Hepatocyte (in vitro differentiated cells): ENCODE results near the gene TOP3B. TPM values are rescaled to one million over a fixed set of nuclear protein-coding genes. Genes with fewer than 3 reads are reported as not detected.

Source experiments
- DNase-seq: peaks from one replicate; pipeline ENCODE4 v3.0.0-alpha.2; 2016; ENCODE audit warnings: low spot score
- H2AFZ ChIP-seq: fragments of 200-600 bp; sonication (generic); 2 replicates; pipeline ENCODE4 v1.6.0; 2016; ENCODE audit warnings: antibody characterized with exemption, mild to moderate bottlenecking
- H3K27ac ChIP-seq: fragments of 200-600 bp; sonication (generic); 2 replicates; pipeline ENCODE4 v1.5.1; 2016; ENCODE audit warnings: mild to moderate bottlenecking
- H3K27me3 ChIP-seq: fragments of 200-600 bp; sonication (generic); 2 replicates; pipeline ENCODE4 v1.6.1; 2016
- H3K36me3 ChIP-seq: fragments of 200-600 bp; sonication (generic); replicated peaks from 2 replicates; pipeline ENCODE4 v1.5.1; 2016; ENCODE audit warnings: low read depth; ENCODE audit not compliant: insufficient read depth
- H3K4me1 ChIP-seq: fragments of 200-600 bp; sonication (generic); 2 replicates; pipeline ENCODE4 v1.5.1; 2016; ENCODE audit warnings: mild to moderate bottlenecking, moderate library complexity; ENCODE audit not compliant: insufficient read depth
- H3K4me2 ChIP-seq: fragments of 200-600 bp; sonication (generic); 2 replicates; pipeline ENCODE4 v1.6.0; 2016
- H3K4me3 ChIP-seq: fragments of 200-600 bp; sonication (generic); 2 replicates; pipeline ENCODE4 v1.5.1; 2016; ENCODE audit warnings: mild to moderate bottlenecking
- H3K79me2 ChIP-seq: fragments of 200-600 bp; sonication (generic); 2 replicates; pipeline ENCODE4 v1.6.0; 2017; ENCODE audit warnings: mild to moderate bottlenecking
- H3K9me2 ChIP-seq: fragments of 200-600 bp; sonication (generic); replicated peaks from 2 replicates; pipeline ENCODE4 v1.6.0; 2017; ENCODE audit warnings: mild to moderate bottlenecking; ENCODE audit not compliant: insufficient read depth
- H3K9me3 ChIP-seq: fragments of 200-600 bp; sonication (generic); 2 replicates; pipeline ENCODE4 v1.5.1; 2016; ENCODE audit warnings: low read depth, mild to moderate bottlenecking
- H4K20me1 ChIP-seq: fragments of 200-600 bp; sonication (generic); 2 replicates; pipeline ENCODE4 v1.6.0; 2016; ENCODE audit warnings: mild to moderate bottlenecking; ENCODE audit not compliant: insufficient read depth, poor library complexity, severe bottlenecking
- EZH2 ChIP-seq: fragments of 200-600 bp; sonication (generic); IDR thresholded peaks from 2 replicates; pipeline ENCODE4 v1.6.1; 2016; ENCODE audit warnings: antibody characterized with exemption, mild to moderate bottlenecking, borderline replicate concordance
- EZH2phosphoT487 ChIP-seq: fragments of 200-600 bp; sonication (generic); IDR thresholded peaks from one replicate; pipeline ENCODE4 v1.6.1; 2018; ENCODE audit warnings: antibody characterized with exemption, mild to moderate bottlenecking, low read depth, moderate library complexity; ENCODE audit not compliant: unreplicated experiment, severe bottlenecking
- WGBS: methylation state at CpG from one replicate; pipeline ENCODE4 v1.1.6; 2016; ENCODE audit warnings: low lambda C conversion rate; ENCODE audit errors: missing lambda C conversion rate; 5-methylcytosine and 5-hydroxymethylcytosine counted together
- polyA plus RNA-seq: library from polyadenylated mRNA; unstranded; fragments of >200 nt; fragmentation: Nextera tagmentation; extraction: Ambion mirVana; gene quantifications from 2 replicates; pipeline ENCODE4 v1.2.1, GENCODE V29; 2016
- total RNA-seq: library from RNA; depleted of rRNA; stranded (reverse); fragments of >200 nt; gene quantifications from 2 replicates; pipeline ENCODE4 v1.2.3, GENCODE V29; 2014
- TF ChIP-seq, protein P1 (sequence below): fragments of 200-600 bp; sonication (generic); IDR thresholded peaks from 2 replicates; pipeline ENCODE4 v1.5.1; 2016; ENCODE audit warnings: antibody characterized with exemption, mild to moderate bottlenecking; ENCODE audit not compliant: poor library complexity

The TOP3B gene
- total and polyA plus RNA-seq, 2 experiments from 2014 or later, result 26.6 to 30.8 TPM

DNA sequence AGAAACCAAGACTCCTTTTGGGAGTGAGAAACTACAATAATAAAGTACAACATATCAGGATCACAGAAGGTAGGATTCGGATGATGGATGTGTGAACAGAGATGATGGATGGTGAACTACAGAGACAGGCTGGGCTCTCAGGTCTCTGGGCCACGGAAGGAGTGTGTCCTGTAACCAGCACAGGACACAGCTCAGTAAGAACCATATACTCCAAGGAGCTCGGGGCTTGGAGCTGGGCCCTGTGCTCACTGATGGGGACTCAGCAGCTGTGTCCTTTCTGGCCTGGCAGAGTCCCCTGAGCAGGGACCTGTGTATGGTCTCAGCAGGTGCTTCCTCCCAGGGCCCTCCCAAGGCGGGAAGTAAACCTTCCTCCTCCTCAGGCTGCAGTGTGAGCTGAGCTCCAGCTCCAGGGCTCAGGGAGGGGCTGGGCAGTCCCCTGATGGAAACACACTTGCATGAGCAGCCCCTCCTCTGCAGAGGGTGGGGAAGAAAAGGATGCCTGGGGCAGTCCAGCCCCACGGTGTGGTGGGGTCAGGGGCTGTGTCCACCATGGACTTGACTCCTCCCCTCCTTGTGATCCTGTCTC lies 39.8 kb upstream of the TOP3B start:
- no peaks in the 10 kb centered on the region for H4K20me1 ChIP-seq
- H3K36me3 ChIP-seq, result no peaks in the 10 kb centered on the region
- no peak overlapping the region for H2AFZ ChIP-seq
- no peak overlapping the region for H3K4me3 ChIP-seq
- no peak overlapping the region for H3K27ac ChIP-seq
- H3K4me2 ChIP-seq, result no peak overlapping the region
- H3K79me2 ChIP-seq, result no peaks in the 10 kb centered on the region
- H3K9me3 ChIP-seq, result no peaks in the 10 kb centered on the region
- H3K27me3 ChIP-seq, result no peaks in the 10 kb centered on the region
- no peaks in the 10 kb centered on the region for H3K9me2 ChIP-seq
- WGBS, result 65% methylated on average over 5 of the region's 5 CpGs
- no peaks in the 10 kb centered on the region for H3K4me1 ChIP-seq
- DNase-seq, result no peak
- no peak for TF ChIP-seq EZH2phosphoT487
- TF ChIP-seq EZH2, result no peak
- TF ChIP-seq, protein P1, sequence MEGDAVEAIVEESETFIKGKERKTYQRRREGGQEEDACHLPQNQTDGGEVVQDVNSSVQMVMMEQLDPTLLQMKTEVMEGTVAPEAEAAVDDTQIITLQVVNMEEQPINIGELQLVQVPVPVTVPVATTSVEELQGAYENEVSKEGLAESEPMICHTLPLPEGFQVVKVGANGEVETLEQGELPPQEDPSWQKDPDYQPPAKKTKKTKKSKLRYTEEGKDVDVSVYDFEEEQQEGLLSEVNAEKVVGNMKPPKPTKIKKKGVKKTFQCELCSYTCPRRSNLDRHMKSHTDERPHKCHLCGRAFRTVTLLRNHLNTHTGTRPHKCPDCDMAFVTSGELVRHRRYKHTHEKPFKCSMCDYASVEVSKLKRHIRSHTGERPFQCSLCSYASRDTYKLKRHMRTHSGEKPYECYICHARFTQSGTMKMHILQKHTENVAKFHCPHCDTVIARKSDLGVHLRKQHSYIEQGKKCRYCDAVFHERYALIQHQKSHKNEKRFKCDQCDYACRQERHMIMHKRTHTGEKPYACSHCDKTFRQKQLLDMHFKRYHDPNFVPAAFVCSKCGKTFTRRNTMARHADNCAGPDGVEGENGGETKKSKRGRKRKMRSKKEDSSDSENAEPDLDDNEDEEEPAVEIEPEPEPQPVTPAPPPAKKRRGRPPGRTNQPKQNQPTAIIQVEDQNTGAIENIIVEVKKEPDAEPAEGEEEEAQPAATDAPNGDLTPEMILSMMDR, result no peak

GRCh38 chr22:22021162-22021750 lies 38.7 kb upstream of the TOP3B start:
- Histone ChIP-seq H3K27ac (no peak overlapping the region), H4K20me1 (no peaks in the 10 kb centered on the region), H3K4me1 (no peaks in the 10 kb centered on the region), H3K9me2 (no peaks in the 10 kb centered on the region), H3K36me3 (no peaks in the 10 kb centered on the region), H2AFZ (no peak overlapping the region), H3K27me3 (no peaks in the 10 kb centered on the region), H3K4me3 (no peak overlapping the region), H3K9me3 (no peaks in the 10 kb centered on the region), H3K79me2 (no peaks in the 10 kb centered on the region), H3K4me2 (no peak overlapping the region)
- no peak for DNase-seq
- 25% methylated on average over 1 of the region's 1 CpG for WGBS
- no peak for TF ChIP-seq EZH2
- TF ChIP-seq EZH2phosphoT487, result no peak
- TF ChIP-seq, protein P1, result no peak

DNA sequence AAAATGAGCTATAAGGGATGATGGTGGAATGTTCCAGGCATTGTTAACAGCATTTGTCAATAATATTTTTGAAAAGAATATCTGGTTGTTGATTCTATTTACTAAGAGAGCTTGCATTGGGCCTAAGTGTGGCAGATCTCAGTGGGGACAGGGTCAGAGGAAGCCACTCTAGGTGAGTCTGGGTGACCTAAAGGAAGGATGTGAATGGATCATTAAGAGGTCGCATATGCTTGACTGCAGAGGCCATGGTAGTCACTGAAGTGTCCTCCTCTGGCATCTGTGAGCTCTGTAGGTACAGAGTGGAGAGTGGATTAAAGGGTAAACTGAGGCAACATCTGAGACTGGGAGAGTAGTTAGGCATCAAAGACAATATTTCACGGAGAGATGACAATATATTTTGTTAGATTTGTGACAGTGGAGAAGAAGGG lies 37.9 kb upstream of the TOP3B start:
- no peaks in the 10 kb centered on the region for H3K79me2 ChIP-seq
- H4K20me1 ChIP-seq, result no peaks in the 10 kb centered on the region
- H3K4me1 ChIP-seq, result no peaks in the 10 kb centered on the region
- H3K9me2 ChIP-seq, result no peaks in the 10 kb centered on the region
- no peaks in the 10 kb centered on the region for H3K9me3 ChIP-seq
- no peaks in the 10 kb centered on the region for H3K36me3 ChIP-seq
- H3K4me2 ChIP-seq, result no peak overlapping the region
- H3K27ac ChIP-seq, result no peak overlapping the region
- no peak for DNase-seq
- no peak overlapping the region for H3K4me3 ChIP-seq
- 96% methylated on average over 2 of the region's 2 CpGs for WGBS
- TF ChIP-seq EZH2phosphoT487 (no peak), EZH2 (no peak)
- H2AFZ ChIP-seq, result no peak overlapping the region
- no peaks in the 10 kb centered on the region for H3K27me3 ChIP-seq

- no peak for TF ChIP-seq EZH2phosphoT487
- no peak for TF ChIP-seq EZH2
- TF ChIP-seq, protein P1, result no peak
- Histone ChIP-seq H3K36me3 (no peaks in the 10 kb centered on the region), H4K20me1 (no peaks in the 10 kb centered on the region), H3K27me3 (no peaks in the 10 kb centered on the region), H3K27ac (no peak overlapping the region), H3K4me1 (no peaks in the 10 kb centered on the region), H3K79me2 (no peaks in the 10 kb centered on the region), H3K4me2 (no peak overlapping the region), H3K4me3 (no peak overlapping the region), H3K9me3 (no peaks in the 10 kb centered on the region), H3K9me2 (no peaks in the 10 kb centered on the region), H2AFZ (no peak overlapping the region)
- WGBS, result 82% methylated on average over 7 of the region's 7 CpGs
- no peak for DNase-seq
These were observed 37.3 kb upstream of the TOP3B start for GRCh38 chr22:22019659-22020424.
